ENCODE data around the gene HSPG2. TPM values are rescaled to one million over a fixed set of nuclear protein-coding genes. Genes with fewer than 3 reads are reported as not detected.

The HSPG2 gene
- total and polyA plus RNA-seq, 10 of the 15 experiments (the other 5 are each of a cell fraction or from before 2014, with no cell fraction given) = 0.30 to 3.4 (median 0.73) TPM; not detected in 2

DNA sequence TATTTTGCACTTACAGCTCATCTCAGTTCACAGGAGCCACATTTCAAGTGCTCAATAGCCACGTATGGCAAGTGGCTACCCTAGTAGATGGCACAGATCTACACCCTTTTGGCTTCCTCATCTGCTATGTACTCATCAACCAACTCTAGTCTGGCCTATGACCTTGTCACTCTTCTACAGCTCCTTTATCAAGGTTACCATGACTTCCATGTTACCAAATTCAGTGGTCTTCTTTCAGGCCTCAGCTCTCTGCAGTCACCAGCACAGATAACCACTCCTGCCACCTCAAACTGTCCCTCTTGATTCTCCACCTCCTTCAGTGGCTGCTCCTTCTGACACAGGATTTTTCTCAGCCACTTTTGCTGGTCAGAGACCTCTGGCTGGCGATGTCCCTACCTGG is 142.5 kb downstream of the HSPG2 start:
- peaks cover 21% of the 10 kb centered on the region for H3K4me1 ChIP-seq (ENCODE audit: control insufficient read depth, insufficient read depth, low read length)
- intact Hi-C loops (cut with micrococcal nuclease; ENCODE audit: unreplicated experiment) = loop anchor here (5.0 kb wide), 1 partner anchor 73 kb away; no protein-coding TSS in a partner anchor
- no peak overlapping the region for H3K4me3 ChIP-seq
- H2AFZ ChIP-seq (ENCODE audit: control insufficient read depth, low read depth, low read length) = no peak overlapping the region
- 90% methylated on average over 2 of the region's 2 CpGs for WGBS (ENCODE audit: insufficient coverage, insufficient replicate concordance, low lambda C conversion rate, missing lambda C conversion rate)
- no peak overlapping the region for H3K4me2 ChIP-seq (ENCODE audit: control insufficient read depth, insufficient read depth)
- DNase-seq (ENCODE audit: low read depth, low spot score) = no peak
- in situ Hi-C loops (cut with MboI) = loop anchor here (25.0 kb wide), 1 partner anchor 1793 kb away; no protein-coding TSS in a partner anchor
- RAD21 ChIA-PET (ENCODE audit: unreplicated experiment) = no interaction called here
- H3K27me3 ChIP-seq (replicated peaks in 1 of 2; ENCODE audit: control insufficient read depth in 2 of 2, insufficient read depth in 2 of 2, low read length in 1 of 2) = no peaks in the 10 kb centered on the region
- no peaks in the 10 kb centered on the region for H4K20me1 ChIP-seq (ENCODE audit: control insufficient read depth, insufficient read depth)
- H3K9ac ChIP-seq (ENCODE audit: control insufficient read depth, insufficient read depth, low read length) = no peak overlapping the region
- no peaks in the 10 kb centered on the region for H3K36me3 ChIP-seq (ENCODE audit: control insufficient read depth in 2 of 2, insufficient read depth in 2 of 2, low read length in 1 of 2)
- SMC1A ChIA-PET (ENCODE audit: uncharacterized antibody, unreplicated experiment) = no interaction called here
- TF ChIP-seq, protein P1, sequence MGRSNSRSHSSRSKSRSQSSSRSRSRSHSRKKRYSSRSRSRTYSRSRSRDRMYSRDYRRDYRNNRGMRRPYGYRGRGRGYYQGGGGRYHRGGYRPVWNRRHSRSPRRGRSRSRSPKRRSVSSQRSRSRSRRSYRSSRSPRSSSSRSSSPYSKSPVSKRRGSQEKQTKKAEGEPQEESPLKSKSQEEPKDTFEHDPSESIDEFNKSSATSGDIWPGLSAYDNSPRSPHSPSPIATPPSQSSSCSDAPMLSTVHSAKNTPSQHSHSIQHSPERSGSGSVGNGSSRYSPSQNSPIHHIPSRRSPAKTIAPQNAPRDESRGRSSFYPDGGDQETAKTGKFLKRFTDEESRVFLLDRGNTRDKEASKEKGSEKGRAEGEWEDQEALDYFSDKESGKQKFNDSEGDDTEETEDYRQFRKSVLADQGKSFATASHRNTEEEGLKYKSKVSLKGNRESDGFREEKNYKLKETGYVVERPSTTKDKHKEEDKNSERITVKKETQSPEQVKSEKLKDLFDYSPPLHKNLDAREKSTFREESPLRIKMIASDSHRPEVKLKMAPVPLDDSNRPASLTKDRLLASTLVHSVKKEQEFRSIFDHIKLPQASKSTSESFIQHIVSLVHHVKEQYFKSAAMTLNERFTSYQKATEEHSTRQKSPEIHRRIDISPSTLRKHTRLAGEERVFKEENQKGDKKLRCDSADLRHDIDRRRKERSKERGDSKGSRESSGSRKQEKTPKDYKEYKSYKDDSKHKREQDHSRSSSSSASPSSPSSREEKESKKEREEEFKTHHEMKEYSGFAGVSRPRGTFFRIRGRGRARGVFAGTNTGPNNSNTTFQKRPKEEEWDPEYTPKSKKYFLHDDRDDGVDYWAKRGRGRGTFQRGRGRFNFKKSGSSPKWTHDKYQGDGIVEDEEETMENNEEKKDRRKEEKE (IDR thresholded peaks at IDR 0.05) = no peak
- TF ChIP-seq, protein P2, sequence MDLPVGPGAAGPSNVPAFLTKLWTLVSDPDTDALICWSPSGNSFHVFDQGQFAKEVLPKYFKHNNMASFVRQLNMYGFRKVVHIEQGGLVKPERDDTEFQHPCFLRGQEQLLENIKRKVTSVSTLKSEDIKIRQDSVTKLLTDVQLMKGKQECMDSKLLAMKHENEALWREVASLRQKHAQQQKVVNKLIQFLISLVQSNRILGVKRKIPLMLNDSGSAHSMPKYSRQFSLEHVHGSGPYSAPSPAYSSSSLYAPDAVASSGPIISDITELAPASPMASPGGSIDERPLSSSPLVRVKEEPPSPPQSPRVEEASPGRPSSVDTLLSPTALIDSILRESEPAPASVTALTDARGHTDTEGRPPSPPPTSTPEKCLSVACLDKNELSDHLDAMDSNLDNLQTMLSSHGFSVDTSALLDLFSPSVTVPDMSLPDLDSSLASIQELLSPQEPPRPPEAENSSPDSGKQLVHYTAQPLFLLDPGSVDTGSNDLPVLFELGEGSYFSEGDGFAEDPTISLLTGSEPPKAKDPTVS (IDR thresholded peaks at IDR 0.05; ENCODE audit: low read depth, low read length) = no peak
- no peak for TF ChIP-seq RFX5 (IDR thresholded peaks at IDR 0.05; ENCODE audit: low read depth, low read length)
- BruUV-seq (replicated peaks) = no TSS peak
- CTCF ChIA-PET = no interaction called here
- no peaks in the 10 kb centered on the region for H3K79me2 ChIP-seq (ENCODE audit: control insufficient read depth, insufficient read depth, low read length)
- no peak overlapping the region for H3K27ac ChIP-seq (ENCODE audit: control insufficient read depth, insufficient read depth)
- ATAC-seq = no peak
- peaks cover 10% of the 10 kb centered on the region; the same call in 2 of the 3 replicates for H3K9me3 ChIP-seq (replicated peaks; ENCODE audit: control insufficient read depth, insufficient read depth, low read length)
- FAIRE-seq = no peak
- POLR2A ChIA-PET = no interaction called here

All from GM12878 (cell line).